Stimulated activated CD8-positive, alpha-beta memory T cell treated with anti-CD3 and anti-CD28 coated beads, Interleukin-12 subunit alpha, Interleukin-12 subunit beta, amount 100 ng/mL, for 4 hours (primary cell): ENCODE measurements around the gene ANK3.

Experiments
- DNase-seq: peaks from one replicate; pipeline ENCODE4 v3.0.0-alpha.2; 2020; ENCODE audit warnings: low read depth

The ANK3 gene

DNA sequence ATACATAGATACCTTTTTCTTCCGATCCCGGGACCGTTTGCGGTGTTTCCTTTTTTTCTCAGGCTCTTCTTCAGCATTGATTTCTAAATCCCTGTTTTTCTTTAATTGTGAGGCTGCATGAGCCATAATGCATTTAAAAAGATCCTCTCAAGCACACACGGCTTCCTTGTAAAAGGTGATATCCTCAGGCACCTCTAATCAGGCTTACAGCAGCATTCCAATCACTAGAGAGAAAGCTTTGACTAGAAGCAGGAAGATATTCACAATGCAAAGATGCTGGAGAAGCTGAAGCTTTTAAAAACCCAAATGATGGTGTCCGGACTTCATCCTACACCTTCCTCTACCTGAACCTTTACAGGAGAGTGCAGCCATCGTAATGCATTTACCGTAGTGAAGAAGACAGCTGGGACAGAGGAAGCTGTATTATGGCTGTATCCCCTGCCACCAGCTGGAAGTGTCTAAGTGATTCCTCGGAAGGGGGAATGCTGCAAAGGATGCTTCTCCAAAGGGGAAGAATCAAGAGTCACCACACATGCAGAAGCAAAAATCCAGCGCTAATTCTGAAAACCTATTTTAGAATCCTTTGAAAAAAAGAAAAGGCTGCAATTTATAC lies at the start of gene ANK3:
Gene ANK3, minus strand, starts transcription at position 463 of the 613 bp plus-strand sequence. Its CDS starts 337 bp downstream, at position 126.
- no peak for DNase-seq

DNA sequence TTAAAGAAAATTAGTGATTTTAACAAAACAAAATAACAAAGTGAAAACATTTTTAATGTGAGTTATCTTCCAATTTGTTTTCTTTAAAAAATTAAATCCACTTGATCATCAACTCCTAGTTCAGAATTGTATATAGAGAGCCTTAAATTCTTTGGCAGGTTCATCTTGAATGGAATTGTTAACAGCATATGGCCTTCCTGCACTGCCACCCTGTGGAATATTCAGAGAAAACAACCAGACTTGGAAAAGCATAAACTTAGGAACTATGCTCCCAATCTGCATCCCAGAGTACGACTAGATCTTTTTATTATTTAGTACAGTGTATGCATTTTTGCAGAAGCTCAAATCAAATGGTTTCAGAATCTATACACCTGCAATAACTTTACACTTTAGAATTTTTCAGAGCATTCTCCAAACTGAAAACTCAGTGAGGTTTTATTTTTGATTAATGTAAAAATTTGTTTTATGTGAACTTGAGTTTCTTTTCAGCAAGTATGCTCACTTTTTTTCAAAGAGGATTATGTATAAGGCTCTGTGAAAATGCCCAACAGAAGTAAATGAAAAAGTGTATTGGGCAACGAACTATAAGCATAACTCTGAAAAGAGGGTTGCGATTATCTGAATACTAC lies 44.9 kb upstream of the ANK3 start:
- DNase-seq: no peak

DNA sequence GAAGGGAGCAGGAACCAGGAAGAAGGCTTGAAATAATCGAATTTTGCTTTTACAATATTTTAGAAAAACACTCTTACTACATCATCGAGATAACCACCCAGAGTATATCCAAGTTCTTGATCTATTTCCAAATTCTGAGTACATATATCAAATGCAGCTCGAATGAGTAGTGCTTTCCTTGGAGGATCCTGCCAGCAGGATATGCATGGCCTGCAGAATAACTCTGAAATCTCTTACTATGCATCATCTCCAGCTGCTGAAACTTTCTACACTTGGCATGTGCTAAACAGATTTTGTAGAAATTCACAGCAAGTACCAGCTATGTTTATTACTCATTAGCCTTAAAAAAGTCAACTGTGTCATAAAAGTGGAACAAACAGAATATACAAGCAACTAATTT lies 44.0 kb upstream of the ANK3 start:
- no peak for DNase-seq

DNA sequence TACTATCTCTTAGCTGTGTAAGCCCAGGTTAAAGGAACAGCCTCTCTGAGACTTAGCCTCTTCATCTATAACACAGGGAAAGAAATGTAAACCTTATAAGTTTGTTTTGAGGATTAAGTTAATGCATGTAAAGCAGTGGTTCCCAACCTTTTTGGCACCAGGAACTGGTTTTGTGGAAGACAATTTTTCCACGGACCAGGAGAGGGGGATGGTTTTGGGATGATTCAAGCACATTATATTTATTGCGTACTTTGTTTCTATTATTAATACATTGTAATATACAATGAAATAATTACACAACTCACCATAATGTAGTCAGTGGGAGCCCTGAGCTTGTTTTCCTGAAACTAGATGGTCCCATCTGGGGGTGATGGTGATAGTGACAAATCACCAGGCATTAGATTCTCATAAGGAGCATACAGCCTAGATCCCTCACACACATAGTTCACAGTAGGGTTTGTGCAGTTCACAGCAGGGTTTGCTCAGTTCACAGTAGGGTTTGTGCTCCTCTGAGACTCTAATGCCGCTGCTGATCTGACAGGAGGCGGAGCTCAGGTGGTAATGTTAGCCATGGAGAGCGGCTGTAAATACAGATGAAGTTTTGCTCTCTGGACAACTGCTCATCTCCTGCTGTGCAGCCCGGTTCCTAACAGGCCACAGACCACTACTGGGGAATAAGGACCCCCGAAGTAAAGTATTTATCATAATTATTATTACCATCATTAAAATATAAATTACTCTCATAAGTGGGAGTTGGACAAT lies 41.3 kb upstream of the ANK3 start:
- no peak for DNase-seq

DNA sequence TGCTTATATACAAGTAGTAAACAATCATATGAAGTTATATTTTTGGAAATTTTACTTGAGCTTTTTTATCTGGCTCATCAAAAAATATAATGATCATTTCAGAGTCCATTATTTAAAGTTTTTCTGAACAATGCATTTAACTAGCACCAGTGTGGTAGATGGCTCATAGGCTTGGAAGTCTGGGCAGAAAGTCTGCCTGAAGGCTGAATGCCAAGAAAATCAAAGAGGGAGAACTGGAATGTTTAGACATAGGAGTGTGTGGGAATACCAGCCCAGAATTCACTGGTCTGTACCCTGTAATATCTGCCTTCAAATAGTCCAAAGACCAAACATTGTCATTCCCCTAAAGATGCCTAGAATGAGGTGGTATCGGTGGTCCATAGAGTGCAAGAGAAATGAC lies 40.3 kb upstream of the ANK3 start:
- DNase-seq: no peak

DNA sequence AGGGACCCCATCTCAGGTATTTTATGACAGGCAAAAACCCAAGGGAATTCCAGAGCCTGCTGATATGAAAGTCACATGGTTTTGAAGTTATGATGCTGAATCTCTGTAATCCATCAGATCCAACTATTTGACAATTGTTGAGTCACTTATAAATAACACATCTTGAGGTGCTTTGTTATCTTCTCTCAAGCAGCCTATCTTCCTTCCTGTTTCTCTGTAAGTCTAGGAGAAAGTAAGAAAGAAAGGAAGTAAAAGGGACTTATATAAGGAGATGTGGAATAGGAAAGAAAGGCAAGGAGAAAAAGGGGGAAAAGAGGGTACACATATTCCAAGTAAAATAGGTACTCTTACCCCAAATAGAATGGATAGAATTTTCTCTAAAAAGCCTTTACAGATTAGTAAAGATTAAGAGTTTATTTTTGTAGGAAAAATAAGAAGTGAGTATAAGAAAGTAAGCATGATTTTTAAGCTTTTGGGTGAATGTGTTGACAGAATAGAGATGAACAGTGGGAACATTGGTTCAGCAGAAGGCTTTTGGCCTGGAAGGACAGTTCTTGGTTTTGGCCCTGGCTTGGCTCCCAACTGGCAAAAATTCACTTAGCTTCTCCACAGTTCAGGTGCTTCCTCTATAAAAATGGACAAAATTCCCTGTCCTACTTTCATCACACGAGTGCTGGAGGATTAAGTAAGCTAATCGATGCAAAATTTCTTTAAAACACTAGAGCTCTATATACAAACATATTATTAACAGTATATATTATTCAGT lies 39.6 kb upstream of the ANK3 start:
- DNase-seq: no peak

DNA sequence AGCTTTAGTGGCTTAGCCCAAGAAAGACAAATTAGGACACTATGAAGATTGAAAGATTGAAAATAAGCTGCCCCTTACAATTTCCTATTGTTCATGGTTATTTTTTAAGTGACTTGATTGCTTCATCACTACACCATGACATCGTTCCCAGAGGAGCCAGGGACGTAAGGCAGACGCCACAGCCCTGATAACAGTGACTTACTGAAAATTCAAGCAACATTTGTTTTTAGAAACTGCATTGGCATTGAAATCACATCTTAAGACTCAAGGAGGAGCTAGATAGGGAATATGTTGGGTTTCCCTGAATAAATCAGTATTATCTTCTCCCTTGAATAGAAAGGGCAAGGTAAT lies 38.7 kb upstream of the ANK3 start:
- no peak for DNase-seq

DNA sequence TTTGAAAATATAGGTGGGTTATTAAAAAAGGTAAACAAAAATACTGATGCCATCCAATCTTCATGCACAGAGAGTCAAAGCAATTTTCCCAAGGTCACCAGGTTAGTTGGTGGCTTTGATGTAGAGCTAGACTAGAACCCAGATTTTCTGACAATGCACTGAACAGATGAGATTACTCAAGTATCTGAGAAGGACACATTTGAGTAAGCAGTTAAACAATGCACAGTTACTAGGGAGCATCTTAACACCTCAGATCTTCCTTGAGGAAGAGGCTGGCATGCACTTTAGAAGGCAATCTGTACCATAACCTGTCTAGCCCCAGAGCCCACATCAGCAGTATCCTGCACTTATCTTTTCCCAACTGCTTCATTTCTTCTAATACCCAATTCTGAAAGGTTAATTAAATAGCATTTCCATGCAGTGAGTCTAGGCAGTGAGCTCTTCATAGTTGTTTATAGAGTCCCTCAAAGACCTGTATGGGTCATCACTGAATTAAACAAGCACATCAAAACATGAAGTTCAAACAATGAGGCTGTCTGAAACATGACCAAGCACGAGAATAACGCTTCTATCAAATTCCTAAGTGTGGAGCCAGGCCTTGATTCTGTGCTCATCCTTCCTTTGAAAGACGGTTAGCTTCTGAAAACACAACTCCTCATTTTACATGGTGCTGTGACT lies 38.2 kb upstream of the ANK3 start:
- DNase-seq: no peak

DNA sequence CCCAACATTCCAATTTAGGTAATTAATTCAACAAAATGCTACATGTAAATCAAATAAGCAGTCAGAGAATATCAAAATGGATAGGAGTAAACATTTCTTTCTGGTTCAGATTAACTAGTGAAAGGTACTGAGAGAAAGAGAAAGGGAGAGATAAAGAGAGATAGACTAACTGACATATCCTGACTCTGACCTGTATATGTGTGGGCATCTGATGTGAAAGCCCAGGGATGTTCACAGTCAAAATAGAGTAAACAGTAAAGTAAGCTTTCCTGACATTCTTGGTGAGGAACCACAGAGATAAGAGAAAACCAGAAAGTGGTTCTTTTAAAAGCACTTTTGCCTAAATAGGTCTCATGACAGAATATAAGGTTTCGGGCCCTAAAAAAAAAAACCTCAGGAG lies 37.5 kb upstream of the ANK3 start:
- no peak for DNase-seq

DNA sequence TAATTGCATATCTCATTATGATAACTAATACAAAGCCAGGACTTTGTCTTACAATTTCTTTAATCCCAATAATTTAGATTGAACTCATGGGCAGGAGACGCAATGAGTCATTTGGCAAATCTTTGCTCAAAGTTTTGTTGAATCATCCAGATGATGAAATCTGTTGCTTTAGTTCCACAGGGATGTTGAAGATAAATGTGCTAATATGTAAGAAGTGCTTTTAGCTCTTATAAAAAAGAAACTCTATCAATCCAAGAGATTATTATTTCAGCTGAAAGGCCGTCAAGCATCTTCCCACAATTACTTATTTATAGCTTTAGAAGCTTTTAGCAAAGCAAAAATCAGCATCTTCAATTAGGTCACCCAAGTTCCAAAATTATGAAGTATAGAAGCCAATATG lies 36.8 kb upstream of the ANK3 start:
- DNase-seq: no peak

DNA sequence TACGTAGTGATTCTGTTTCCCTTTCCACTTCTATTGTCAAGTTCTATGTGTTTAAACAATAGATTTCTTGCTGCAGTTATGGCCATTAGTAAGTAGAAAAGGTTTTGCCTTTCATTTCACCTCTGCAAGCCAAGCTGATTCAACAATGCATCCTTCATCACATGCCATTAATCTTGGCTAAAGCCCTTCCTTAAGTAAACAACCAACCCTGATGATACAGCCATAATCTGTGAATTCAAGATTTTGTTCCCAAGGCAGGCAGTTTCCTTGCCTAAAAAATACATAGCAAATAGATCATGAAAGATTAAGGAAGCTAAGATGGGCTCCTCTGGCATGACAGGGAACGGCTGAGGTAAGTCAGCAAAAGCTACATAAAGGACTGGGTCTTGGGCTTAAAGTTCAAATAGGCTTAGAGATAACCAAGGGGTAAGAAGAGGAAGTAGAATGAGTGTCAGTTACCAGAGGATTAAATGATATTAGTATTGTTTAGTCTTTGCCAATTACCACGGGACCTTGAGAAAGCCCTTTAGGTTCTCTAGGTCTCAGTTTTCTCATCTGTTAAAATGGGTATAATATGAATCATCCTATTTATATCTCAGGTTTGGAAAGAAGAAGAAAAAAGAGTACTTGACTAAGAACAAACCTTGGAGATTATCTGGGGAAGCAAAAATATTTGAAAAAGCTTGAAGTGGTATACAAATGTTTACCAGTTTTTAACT lies 35.9 kb upstream of the ANK3 start:
- DNase-seq: no peak

DNA sequence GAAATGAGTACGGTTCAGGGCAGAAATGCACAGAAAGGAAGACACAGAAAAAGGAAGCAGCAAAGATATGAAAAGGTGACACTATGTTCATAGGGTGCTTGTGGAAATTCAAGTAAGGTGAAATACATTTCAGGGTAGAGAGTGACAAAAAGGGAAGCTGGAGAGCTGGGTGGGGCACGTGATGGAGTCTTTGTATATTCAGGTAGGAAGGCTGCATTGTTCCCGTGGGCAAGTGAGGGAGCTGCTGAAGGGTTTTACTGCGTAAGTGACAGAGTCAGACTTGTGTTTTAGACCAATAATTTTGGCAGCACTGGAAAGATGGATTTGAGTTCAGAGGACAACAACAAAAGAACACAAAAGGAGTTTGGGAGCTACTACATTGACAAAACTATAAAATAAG lies 35.3 kb upstream of the ANK3 start:
- DNase-seq: no peak

DNA sequence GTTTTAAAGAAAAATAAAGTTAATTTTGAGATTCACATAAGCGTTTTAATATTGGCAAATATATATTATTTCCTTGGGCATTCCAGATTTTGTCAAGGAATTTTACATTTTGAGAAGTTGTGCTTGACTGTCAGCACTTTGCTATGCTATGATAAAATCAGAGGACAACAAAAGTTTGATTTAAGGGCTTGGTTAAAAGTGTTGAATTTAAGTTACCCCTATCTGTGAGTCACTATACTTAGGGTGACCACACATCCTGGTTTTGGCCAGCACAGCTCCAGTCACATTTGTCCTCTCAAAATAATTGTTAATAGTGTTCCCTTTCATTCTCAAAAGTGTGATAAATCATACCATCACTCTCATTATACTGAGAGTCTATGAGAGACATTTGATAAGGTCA lies 34.2 kb upstream of the ANK3 start:
- no peak for DNase-seq

DNA sequence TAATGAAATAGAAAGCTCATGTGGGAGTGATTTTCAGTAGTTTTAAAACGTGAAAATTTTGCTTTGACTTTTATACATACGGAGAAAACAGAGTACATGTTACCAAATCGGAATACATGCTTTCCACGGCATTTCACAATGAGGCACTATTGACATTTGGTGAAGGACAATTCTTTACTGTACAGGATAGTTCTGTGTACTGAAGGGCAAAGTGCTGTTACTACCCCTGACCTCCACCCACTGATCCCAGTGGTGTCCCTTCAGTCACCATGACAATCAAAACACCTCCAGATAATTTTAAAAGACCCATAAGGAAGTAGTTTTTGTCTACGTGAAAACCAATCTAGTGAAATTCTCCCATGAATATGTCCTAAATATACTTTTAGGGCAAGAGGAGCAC lies 33.1 kb upstream of the ANK3 start:
- DNase-seq: no peak

DNA sequence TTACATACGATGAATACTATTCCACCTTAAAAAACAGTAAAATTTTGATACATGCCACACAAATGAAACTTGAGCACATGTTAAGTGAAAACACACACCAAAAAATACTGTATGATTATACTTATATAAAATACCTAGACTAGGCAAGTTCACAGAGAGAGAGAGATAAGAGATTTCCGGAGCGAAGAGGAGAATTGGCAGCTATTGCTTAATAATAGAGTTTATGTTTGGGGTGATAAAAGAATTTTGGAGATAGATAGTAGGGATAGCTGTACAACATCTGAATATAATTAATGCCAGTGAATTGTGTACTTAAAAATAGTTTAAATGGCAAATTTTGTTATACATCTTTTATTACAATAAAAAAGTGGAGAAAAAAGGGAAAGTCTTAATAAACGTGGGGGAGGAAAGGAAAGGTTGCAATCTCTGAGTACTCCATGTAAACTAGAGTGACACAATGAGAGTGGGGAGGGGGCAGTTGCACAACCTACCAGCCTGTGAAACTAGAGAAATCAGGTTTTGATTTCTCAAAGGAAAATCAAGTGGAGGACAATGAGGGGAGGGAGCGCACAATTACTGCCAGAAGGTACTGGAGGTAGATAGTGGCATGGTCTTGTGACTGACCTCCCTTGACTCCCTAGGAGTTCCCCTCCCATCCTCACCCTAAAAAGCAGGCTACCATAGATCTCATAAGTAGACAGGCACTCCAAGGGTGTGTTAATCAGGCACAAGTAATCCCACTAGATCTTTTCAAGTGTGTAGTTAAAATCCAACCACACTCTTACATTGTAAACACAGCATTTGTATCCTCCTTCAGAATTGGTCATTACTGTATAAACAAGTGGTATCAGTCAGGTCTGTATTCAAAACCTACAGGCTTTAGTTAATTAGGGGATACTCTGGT lies 31.6 kb upstream of the ANK3 start:
- DNase-seq: no peak

DNA sequence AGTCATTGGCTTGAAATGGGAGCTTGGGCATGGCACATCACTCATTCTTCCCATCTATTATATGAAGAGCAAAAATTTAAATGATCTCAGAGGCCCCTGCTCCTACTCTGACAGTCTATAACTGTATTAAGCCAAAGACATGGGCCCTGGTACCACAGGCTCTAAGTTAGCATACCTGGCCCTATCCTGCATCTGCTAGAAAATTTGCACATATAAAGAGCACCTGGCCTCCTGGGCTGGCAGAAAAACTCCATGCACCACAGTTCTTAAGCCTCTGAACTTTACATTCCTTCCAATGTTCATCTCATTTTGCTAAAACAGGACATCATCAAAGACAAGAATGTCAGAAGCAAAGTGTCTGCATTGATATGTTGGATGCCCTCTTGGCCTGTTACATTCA lies 29.6 kb upstream of the ANK3 start:
- no peak for DNase-seq

DNA sequence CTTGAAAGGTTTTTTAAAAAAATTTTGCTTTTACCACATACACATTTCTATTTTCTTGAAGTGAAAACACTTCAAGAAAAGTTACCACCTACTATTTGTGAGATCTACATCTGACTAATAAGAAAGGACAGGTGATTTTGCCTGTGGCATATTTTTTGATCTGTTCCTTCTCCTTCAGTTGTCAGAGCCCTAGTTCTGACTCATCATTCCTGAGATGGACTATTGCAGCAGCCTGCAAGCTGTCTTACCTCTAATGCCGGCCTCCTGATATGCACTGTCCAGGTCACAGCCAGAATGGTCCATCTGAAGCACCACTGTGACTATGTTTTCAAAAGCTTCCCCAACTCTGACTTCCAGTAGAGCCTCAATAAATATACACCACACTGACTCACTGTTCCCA lies 28.2 kb upstream of the ANK3 start:
- no peak for DNase-seq

DNA sequence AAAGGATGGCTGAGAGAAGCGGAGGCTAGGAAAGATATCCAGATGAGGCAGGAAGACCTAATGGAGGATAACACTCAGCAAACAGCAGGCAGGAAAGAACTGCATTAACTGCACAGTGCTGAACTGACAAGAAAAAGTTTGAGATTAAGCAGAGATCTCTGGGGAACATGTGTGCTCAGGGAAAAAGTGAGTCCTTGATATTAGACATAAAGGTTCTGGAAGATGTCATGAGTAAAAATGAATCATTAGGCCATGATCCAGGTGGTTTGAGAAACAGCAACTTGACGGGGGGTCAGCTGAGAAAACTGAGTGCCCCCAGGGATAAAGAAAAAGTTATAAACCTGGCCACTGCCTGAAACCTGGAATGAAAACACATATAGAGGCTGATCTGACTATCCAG lies 27.3 kb upstream of the ANK3 start:
- DNase-seq: no peak

DNA sequence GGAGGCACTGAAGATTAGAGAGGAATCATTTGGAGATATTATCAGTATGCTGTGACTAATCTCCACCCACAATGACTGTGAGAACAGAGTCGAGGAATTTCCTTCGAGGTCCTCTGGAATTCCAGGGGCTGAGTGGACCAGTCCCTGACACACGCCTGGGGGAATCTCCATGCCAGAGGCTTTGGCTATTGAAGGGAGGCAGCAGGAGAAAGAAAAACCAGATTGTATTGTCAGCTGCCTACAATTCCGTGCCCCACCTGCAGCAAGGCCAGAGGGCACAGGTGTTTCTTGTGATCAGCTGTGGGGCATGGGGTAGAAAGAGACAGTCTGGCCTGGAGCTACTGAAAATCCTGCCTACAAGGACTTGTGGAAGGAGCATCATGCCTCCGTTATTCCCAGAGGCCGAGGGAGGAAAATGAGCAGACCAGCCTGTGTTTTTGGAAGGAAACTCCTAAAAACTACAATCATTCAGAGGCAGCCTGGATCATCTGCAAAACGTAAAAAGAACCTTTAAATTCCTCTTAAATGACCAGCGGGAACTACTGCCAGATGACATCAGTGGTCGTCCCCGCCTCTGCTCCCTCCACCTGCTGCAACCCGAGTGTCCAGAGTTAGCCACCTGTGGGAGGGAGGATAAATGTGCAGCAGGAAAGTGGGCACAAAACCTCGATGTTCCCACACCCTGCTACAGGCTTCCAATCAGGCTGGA lies 25.4 kb upstream of the ANK3 start:
- DNase-seq: no peak

DNA sequence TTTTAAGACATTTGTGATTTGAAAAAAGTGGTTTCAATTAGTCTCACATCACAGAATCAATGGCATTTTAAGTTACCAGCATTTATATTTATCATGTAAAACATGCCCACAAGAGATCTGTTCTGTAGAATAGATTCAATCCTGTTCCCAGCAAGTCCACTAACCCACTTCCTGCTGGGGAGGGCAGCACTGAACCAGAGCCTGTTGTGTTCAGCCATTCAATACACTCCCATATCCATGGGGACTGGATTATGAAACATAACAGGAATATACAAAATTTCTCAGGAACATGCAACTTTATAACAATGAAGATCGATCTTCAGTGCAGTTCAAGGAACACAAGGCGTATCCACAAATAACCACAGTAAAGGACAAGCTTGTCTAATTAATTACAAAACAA lies 24.4 kb upstream of the ANK3 start:
- DNase-seq: no peak
